HTR-8/SVneo (cell line): ENCODE data around the gene KRTAP15-1.

Source experiments
- DNase-seq: peaks from one replicate; pipeline ENCODE4 v3.0.0; 2011; ENCODE audit warnings: low spot score, mixed read lengths; ENCODE audit not compliant: insufficient read length
- FAIRE-seq: peaks from 2 replicates; lab custom pipeline; 2011; peaks lifted over from hg19 to GRCh38; lab: Jason Lieb, UNC

Gene KRTAP15-1, protein sequence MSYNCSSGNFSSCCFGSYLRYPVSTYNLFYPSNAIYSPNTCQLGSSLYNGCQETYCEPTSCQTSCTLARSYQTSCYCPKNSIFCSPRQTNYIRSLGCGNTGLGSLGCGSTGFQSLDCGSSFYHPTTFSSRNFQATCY

DNA sequence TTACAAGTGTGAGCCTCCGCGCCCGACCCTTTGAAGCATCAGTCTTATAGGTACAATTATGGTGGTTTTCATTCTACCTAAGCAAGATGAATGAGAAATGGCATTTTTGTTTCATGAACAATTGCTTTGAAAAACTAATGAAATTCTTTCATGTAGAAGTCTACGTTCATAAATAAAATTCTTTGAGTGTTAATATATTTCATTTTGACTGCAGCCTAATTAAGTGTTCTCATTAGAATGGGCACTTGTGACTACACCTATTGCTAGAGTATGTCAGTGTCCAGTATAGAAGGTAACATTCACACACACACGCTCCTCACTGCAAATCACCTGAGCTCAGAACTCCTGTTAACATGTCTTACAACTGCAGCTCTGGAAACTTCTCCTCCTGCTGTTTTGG lies at the start of gene KRTAP15-1:
KRTAP15-1 (plus strand) TSS at position 301 of the 400 bp plus-strand sequence; CDS start at position 354, 53 bp downstream.
- FAIRE-seq (no peak), DNase-seq (no peak)

DNA sequence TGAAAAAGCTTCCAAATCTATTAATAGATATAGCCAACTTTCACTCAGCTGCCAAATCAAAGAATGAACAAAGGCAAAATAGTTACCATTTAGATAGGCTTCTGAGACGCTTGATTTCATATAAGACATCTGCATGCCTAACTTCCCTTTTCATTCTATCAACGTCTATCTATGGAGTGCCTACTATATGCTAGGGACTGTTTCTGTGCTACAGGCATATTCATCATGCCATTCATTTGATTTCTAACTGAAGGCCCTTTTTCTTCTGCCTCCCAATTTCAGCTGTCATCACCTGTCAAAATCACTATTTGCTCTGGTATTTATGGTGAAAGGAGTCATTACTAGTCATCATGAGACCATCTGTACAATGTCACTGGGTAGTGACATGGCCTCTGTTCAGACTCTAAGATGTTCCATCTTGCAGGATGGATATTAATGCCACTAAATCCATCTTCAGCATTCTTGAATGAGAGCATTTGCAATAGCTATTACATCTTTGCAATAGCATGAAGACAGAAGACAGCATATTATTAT lies 48.5 kb upstream of the KRTAP15-1 start:
- FAIRE-seq = no peak
- DNase-seq = no peak

DNA sequence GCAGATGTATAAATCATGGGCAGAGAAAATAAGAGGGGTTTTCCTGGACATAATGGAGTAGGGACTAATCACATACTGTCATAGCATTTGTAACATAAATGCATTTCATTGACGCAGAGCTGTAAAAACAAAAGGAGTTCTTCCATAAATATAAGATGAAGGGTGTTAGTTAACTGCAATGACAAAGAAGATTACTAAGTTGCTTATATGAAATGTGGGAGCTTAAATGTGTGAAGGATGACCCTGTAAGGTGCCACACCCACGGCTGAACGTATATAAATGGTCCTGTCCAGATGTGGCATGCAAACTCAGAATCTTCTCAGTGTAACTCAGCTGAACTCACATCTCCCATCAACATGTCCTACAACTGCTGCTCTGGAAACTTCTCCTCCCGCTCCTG lies 44.3 kb upstream of the KRTAP15-1 start, which contains the start of gene KRTAP13-1:
KRTAP13-1 (plus strand) TSS at position 301 of the 400 bp plus-strand sequence; CDS start at position 357, 56 bp downstream.
- no peak for DNase-seq
- FAIRE-seq = no peak

DNA sequence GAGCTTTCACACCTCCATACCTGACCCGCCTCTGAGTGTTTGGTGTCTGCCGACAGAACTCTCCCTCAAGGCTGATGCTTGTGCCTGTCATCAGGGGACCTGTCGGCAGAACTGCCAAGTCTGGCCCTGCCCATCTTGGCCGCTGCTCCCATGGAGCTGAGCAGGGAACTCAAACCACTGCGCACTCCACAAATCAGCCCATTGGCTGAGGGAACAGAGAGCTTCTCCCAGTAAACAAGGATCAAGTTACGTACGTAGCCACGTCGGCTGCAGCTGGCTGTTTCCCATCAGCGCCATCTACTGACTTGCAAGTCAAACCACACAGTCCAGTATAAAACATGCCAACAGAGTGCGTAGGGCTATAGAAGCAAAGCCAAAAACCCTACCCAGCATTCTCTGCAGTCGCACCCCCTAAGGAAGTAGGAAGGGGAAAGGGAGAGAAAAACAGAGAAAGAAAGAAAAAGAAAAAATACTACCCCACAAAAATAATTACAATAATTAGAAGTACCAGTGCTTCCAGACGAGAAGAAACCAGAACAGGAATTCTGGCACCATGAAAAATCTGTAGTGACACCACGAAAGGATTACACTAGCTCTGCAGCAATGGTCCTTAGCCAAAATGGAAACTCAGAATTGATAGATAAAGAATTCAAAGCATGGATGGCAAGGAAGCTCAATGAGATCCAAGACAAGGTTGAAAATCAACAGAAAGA lies 31.1 kb upstream of the KRTAP15-1 start:
- FAIRE-seq (peak; percentile 83), DNase-seq (peak; percentile 10)

DNA sequence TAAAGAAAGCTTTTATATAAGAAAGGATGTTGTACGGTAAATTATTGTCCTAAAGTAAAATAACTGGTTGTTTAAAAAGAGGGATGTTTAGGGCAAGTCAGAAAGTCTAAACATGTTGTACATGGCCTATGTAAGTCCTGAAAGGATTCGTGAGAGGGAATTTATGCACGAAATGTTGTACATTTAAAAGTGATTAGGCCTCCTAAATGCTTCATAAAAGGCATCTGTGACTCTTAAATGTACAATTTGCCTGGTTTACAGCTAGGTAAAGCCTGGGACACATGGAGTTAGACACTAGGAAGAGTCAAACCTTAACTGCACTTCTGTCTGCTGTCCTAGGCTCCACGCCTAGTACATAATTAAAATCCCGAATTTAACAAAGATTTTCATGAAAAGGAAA lies 24.1 kb upstream of the KRTAP15-1 start:
- DNase-seq (no peak), FAIRE-seq (no peak)

DNA sequence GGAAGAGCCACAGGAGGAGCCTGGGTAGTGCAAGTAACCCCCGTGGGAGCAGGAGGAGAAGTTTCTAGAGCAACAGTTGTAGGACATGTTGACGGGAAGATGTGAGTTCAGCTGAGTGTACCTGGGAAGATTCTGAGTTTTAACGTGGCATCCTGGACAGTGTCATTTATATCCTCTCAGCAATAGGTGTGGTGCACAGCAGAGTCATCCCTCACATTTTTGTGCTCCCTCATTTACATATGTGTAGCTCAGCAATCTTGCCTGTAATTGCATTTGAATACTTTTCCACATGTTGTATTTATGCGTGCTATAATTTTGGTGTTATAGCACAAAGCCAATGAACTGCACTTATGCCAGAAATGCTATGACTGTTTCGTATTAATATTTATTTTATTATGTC lies 14.2 kb upstream of the KRTAP15-1 start, which contains the start of gene KRTAP13-3:
KRTAP13-3 (minus strand) TSS at position 101 of the 400 bp plus-strand sequence; CDS start at position 87, 14 bp downstream.
- no peak for DNase-seq
- FAIRE-seq = no peak

DNA sequence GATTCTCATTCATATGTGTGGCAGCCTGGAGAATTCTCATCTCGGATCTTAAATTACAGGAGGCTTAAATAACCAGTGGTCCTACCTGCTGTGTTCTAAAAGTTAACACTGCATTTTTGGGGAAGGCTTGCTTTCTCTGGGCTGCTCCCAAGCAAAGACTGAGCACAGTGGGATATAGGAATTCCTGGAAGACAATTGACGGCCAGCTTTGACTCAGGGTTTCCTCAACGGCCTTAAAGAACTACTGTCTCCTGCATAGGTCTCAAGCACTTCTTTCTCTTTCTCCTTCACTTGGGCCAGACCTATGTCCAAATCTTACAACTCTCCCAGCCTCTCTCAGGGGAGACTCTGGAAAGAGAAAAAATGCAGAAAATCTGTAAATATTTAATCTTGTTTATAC lies 13.3 kb upstream of the KRTAP15-1 start:
- no peak for FAIRE-seq
- DNase-seq = no peak

DNA sequence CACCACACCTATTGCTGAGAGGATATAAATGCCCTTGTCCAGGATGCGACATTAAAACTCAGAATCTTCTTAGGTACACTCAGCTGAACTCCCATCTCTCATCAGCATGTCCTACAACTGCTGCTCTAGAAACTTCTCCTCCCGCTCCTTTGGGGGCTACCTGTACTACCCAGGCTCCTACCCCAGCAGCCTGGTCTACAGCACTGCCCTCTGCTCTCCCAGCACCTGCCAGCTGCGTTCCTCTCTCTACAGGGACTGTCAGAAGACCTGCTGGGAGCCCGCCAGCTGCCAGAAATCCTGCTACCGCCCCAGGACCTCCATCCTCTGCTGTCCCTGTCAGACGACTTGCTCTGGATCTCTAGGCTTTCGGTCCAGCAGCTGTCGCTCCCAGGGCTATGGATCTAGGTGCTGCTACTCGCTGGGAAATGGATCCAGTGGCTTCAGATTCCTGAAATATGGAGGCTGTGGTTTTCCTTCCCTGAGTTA lies 9.9 kb upstream of the KRTAP15-1 start, which contains the start of gene KRTAP13-4:
KRTAP13-4 (plus strand) TSS at position 51 of the 486 bp plus-strand sequence; CDS start at position 107, 56 bp downstream.
- FAIRE-seq = no peak
- DNase-seq = no peak

DNA sequence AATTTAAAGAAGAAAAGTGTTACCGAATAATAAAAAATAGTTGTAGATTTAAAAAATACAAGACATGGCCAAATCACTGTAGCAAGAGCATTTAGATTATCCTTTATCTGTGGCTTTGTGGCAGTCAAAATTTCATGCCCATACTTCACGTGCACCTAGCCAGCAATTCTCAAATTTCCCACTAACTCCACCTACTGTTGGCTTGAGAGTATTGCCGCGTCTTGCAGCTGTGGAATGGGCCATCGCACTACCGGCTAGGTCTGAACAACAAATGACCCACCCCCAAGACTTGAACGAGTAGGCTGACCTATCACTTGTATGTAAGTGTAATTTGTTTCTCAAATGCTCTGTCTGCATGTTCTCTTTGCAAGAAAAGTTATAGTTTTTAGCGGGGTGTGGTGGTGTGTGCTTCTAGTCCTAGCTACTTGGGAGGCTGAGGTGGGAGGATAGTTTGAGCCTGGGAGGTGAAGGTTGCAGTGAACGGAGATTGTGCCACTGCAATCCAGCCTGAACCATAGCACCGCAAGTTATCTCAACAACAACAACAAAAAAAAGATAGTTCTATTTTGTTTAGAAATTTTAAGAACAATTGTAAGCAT lies 5.9 kb upstream of the KRTAP15-1 start:
- peak; percentile 6 for DNase-seq
- no peak for FAIRE-seq

DNA sequence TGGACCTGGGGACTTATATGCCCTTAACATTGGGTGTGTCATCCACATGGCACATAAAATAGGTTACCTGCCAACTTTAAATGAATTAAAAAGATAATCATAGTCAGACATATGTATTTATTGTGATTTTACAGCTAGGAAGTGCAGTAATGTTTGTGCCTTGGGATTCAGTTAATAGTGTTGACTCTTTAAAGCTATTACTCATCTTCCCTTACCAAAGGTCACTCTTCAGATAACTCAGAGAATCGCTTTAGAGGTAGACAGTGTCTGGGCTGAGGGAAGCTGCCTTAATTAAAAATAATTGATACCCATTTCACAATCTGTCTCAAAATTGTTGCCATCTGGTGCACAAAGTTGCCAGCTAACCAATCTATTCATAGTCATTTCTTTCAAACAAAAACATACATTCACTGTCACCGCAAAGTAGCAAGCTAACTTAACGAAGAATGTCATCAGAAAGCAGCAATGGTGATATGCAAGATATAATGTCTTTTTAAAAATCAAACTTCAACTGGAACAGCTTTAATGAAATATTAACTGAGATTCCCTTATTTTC lies 3.0 kb upstream of the KRTAP15-1 start:
- no peak for FAIRE-seq
- DNase-seq = no peak

DNA sequence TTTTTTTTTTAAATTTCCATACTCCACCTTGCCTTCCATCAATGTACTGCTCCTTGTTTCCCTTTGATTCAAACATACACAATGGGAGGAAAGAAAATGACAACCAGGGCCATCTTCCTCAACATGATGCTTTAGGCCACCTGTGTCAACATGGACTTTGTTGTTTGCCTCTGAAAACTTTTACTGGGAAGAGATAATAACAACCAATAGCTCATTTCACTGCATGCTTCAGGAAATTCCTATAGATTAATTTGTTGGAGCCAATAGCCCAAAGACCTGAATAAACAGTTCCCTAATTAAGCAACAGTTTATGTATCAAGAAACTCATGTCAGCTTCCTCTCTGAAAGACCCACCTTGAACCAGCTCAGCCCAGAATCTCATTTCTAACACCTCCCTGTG lies 3.2 kb downstream of the KRTAP15-1 start:
- FAIRE-seq = no peak
- no peak for DNase-seq

DNA sequence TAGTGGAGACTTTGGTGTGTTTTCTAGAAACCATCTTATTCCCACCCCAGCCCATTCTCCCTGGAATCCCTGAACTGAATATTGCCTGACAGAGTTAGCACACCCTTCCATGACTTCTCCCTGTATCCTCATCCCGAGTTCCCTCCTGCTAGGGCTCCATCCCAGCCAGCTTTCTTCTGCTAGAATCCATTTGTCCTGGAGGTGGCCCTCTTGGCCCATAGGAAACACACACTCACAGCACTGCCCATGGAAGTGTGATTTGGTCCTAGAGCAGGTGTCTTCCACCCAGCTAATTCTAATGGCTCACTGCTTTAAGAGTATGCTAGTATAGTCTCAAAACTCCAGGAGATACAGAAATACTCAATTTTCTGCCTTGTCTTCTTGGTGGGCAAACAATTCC lies 4.1 kb downstream of the KRTAP15-1 start:
- FAIRE-seq = no peak
- DNase-seq = no peak

DNA sequence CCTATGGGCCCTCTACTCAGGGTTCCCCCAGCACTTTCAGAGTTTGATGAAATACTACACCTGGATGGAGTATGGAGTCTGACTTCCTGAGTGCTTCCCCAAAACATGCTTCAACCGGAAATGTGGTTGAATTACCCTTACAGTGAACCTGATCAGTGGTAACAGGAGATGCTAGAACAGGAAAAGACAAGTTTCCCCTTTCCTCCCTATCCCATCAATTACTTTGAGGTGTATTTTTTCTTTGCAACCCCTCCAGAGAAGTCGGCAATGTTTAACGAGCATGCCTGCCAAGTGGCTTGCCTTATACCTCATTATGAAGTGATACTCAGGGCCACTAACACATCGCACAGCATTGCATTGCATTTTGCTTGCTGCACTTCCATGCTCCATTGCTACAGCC lies 7.0 kb downstream of the KRTAP15-1 start:
- FAIRE-seq (no peak), DNase-seq (no peak)

DNA sequence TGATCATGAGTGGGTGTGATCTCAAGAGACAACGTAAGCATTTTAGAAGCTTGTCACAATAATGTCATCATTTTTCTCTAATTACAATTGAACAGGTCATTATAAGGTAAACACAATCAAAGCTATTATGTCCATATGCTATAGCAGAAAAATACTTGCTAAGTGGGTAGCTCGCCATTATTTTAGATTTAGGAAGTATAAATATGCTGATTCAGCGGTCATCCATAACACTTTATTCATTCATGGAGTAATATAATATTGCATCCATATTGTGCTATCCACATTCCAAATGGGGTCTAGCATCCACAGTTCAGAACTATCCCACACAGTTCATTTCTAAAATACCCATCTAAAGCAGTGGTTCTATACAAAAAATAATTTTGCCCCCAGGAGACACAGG lies 8.4 kb downstream of the KRTAP15-1 start:
- DNase-seq = no peak
- FAIRE-seq = no peak

DNA sequence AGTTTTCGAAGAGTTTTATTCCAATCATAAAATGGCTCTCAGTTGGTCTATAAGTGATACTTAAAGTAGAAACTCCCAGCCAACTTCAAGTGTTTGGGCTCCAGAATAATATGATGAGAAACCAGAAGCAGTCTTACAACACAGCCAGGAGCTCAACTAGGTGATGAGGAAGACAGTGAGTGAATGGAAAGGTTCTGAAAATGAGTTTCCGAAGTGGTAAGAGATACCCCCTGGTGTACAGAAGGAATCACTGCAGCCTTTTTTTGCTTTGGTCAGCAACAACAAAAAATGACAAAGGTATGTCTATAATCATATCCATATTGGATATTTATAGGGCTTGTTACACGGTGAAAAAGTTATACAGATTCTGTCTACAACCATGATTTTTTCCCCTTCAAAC lies 23.6 kb downstream of the KRTAP15-1 start:
- no peak for DNase-seq
- FAIRE-seq = no peak

DNA sequence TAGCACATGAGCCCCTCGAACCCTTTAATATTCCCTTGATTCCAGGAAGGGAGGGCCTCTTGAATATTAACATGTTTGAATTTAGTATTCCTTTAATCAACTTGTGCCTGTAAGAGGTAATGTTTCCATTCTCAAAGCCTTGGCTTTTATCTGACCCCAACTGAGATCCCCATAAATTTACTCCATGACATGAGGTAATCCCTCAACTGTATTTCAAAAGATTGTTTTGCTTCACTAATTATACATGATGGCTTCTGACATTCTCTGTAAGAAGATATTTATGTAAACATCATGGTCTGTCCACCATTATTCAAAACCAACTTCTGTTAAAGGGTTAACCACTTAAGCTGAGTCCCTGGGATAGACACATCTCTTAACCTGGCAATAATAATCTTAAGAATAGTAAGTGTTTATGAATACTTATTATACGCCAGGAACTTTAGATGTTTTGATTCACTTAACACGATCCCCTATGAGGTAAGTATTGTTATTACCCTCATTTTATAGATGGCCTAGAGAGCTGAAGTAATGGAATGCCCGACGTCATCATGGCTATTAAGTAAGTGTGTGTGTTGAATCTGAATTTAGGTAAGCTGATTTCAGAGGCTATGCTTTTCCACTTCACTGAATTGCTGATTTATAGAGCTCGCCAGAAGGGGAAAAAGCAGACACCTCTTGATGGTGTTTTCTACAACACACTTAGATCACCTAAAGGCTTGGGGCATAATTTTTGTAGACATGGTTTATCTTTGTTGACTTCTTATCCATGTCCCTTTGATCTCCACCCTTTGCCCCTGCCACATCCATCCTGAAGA lies 29.0 kb downstream of the KRTAP15-1 start:
- no peak for DNase-seq
- no peak for FAIRE-seq

DNA sequence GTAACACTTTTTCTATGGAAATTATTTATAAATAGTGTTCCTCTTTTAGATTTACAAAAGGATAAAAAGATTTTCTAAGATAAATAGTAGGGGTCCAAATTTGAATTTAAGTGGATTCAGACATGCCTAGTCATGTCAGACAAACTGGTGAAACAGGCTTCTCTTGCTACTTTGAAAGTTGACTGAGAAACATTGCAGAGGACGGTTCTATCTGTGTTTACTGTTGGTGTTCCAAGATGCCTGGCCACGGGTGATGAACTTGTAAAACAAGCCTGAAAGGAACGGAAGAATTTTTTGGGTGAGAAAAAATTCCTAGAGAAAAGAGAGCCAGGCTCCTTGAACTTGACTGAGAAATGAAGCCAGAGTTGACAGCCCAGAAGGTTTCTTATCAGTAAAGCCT lies 37.9 kb downstream of the KRTAP15-1 start:
- DNase-seq (no peak), FAIRE-seq (no peak)

DNA sequence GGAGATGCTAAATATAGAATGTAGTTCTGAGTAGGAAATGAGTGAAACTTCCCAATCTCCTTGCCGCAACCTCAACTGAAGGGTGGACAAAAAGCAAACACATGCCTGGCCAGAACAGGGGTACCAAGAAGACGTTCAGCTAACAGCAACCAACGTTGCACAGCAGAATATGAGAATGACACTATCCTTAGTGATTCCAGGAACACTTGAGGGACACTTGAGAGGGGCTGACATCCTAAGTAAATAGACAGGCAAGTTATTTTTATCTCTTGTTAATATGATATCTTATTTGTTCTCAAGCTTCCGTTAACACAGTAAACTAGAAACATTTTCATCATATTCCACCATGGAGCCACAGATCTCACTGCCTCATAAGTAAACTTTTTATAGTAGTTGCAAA lies 39.2 kb downstream of the KRTAP15-1 start:
- no peak for DNase-seq
- FAIRE-seq = no peak

DNA sequence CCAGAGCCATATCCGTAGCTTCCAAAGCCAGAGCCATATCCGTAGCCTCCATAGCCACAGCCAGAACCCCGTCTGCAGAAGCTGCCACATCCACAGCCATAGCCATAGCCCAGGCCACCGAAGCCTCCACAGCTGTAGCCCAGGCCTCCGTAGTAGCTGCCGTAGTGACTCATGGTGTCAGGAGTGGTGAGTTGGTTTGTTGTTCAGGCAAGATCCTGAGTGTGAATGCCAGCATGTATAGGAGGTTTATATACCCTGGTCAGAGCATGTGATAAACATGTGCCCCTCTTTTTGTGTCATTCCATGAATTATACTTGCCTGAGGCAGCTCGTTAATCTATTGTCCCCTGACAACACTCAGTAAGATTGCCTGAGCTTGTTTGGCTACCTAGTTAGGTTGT lies 40.1 kb downstream of the KRTAP15-1 start, which contains the start of gene KRTAP19-1:
KRTAP19-1 (minus strand) TSS at position 223 of the 400 bp plus-strand sequence; CDS start at position 173, 50 bp downstream.
- DNase-seq (no peak), FAIRE-seq (no peak)

DNA sequence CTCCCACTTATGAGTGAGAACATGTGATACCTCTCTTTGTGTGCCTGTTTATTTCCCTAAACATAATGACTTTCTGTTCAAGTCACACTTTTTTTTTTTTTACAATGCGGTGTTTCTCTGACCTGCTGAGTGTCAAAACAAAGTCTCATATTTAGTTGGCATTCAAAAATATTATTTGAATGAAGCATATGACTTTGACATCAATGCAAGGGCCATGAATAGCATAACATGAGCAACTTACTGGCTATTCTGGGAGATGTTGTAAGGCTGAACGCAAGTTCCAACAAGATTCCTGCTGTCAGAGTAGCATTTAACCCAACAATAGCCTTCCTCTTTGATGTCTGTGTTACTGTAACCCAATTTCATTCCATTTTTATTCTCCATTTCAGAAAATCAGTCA lies 42.1 kb downstream of the KRTAP15-1 start:
- DNase-seq (no peak), FAIRE-seq (no peak)
